Lower leg skin (tissue), 4 donors: ENCODE data around the gene SAMD10. TPM values are rescaled to one million over a fixed set of nuclear protein-coding genes. Genes with fewer than 3 reads are reported as not detected.

Experiments
- DNase-seq, 2 donors: peaks; one replicate each; pipeline ENCODE4 v3.0.0-alpha.2; 2019; ENCODE audit warnings: low spot score in 2 of 2
- H3K4me3 ChIP-seq: fragments of 200-600 bp; sonication (generic); 2 replicates; pipeline ENCODE4 v1.5.1; 2017; ENCODE audit warnings: mild to moderate bottlenecking, low read depth; ENCODE audit not compliant: poor library complexity, severe bottlenecking
- CTCF ChIP-seq, 3 donors: fragments of 450-650 bp; IDR thresholded peaks; one replicate each; pipeline ENCODE4 v1.5.1; 2016; ENCODE audit warnings: antibody characterized with exemption in 3 of 3, mild to moderate bottlenecking in 3 of 3, moderate library complexity in 2 of 3
- POLR2A ChIP-seq, 2 donors: fragments of 450-650 bp; IDR thresholded peaks; one replicate each; pipeline ENCODE4 v1.6.1; 2016 to 2017; ENCODE audit warnings: antibody characterized with exemption in 2 of 2, mild to moderate bottlenecking in 1 of 2, moderate library complexity in 1 of 2
- WGBS, 2 donors: methylation state at CpG; one replicate each; pipeline ENCODE4 v1.1.5; 2018; 5-methylcytosine and 5-hydroxymethylcytosine counted together
- intact Hi-C: fragments of 100-400 bp; cut with DNase I; formaldehyde crosslinking; loops from one replicate; pipeline ENCODE4 v1.15.0; 2023; ENCODE audit warnings: low total_unique reads
- total RNA-seq, 4 donors: library from RNA; depleted of rRNA; stranded (reverse); fragments of >200 nt; gene quantifications; one replicate each; pipeline ENCODE4 v1.1.0, GENCODE V29; 2016

The SAMD10 gene
- total RNA-seq, 4 donors from 2014 or later = 8.1 to 11.3 (median 10.6) TPM

GRCh38 chr20:64010711-64011237 lies 31.3 kb upstream of the SAMD10 start:
- TF ChIP-seq POLR2A (IDR thresholded peaks at IDR 0.05) (no peak), CTCF (IDR thresholded peaks at IDR 0.05) (no peak)
- 82 to 84% methylated on average over 8 of the region's 8 CpGs for WGBS, 2 donors
- H3K4me3 ChIP-seq = no peak overlapping the region
- intact Hi-C loops = no loop called here
- DNase-seq = no peak

GRCh38 chr20:64009811-64010387 lies 30.5 kb upstream of the SAMD10 start:
- intact Hi-C loops = no loop called here
- DNase-seq = no peak
- 87 to 90% methylated on average over 13 of the region's 13 CpGs for WGBS, 2 donors
- no peak for TF ChIP-seq CTCF (IDR thresholded peaks at IDR 0.05)
- no peak for TF ChIP-seq POLR2A (IDR thresholded peaks at IDR 0.05)
- H3K4me3 ChIP-seq = no peak overlapping the region

GRCh38 chr20:64006902-64007301 lies 27.5 kb upstream of the SAMD10 start:
- intact Hi-C loops = no loop called here
- no peak for DNase-seq
- 90 to 91% methylated on average over 3 of the region's 3 CpGs for WGBS, 2 donors
- no peak overlapping the region for H3K4me3 ChIP-seq
- TF ChIP-seq POLR2A (IDR thresholded peaks at IDR 0.05) (no peak), CTCF (IDR thresholded peaks at IDR 0.05) (no peak)

GRCh38 chr20:64006490-64006889 lies 27.0 kb upstream of the SAMD10 start:
- TF ChIP-seq POLR2A (IDR thresholded peaks at IDR 0.05) (no peak), CTCF (IDR thresholded peaks at IDR 0.05) (no peak)
- no peak for DNase-seq
- intact Hi-C loops = no loop called here
- 73 to 76% methylated on average over 10 of the region's 10 CpGs for WGBS, 2 donors
- no peak overlapping the region for H3K4me3 ChIP-seq

GRCh38 chr20:64005394-64005793 lies 26.0 kb upstream of the SAMD10 start:
- WGBS, 2 donors = 81 to 85% methylated on average over 6 of the region's 6 CpGs
- intact Hi-C loops = no loop called here
- H3K4me3 ChIP-seq = no peak overlapping the region
- DNase-seq = no peak
- TF ChIP-seq POLR2A (IDR thresholded peaks at IDR 0.05) = no peak
- no peak for TF ChIP-seq CTCF (IDR thresholded peaks at IDR 0.05)
